Activated CD8-positive, alpha-beta memory T cell treated with anti-CD3 and anti-CD28 coated beads, Interleukin-2, amount 10 ng/mL, durations not matched to agents 7 days and 5 days (primary cell): ENCODE measurements around the gene MYO18A. TPM values are rescaled to one million over a fixed set of nuclear protein-coding genes. Genes with fewer than 3 reads are reported as not detected.
"Not testable (repeated sequence)": the region's sequence is repeated elsewhere in the genome, so short reads cannot be mapped to it uniquely, and the experiment has no call there.

Source experiments
- ATAC-seq: fragments of 150-1000 bp; cut with Tn5 transposase; one replicate; pipeline ENCODE4 v1.10.0; 2021; ENCODE audit warnings: moderate library complexity
- CTCF ChIA-PET: fragments of 350-600 bp; sonication (Branson Sonifier 250); formaldehyde crosslinking; loops from one replicate; lab custom pipeline; 2021; ENCODE audit warnings: antibody characterized with exemption; lab: Charles Lee
- DNase-seq: peaks from one replicate; pipeline ENCODE4 v3.0.0-alpha.2; 2020
- H3K27ac Mint-ChIP-seq: one replicate; pipeline ENCODE4 v1.8.0; 2021; ENCODE audit warnings: mild to moderate bottlenecking, mixed read lengths
- H3K27me3 Mint-ChIP-seq: one replicate; pipeline ENCODE4 v1.8.0; 2021; ENCODE audit warnings: mixed read lengths
- H3K36me3 Mint-ChIP-seq: one replicate; pipeline ENCODE4 v1.8.0; 2021; ENCODE audit warnings: mild to moderate bottlenecking, mixed read lengths
- H3K4me1 Mint-ChIP-seq: one replicate; pipeline ENCODE4 v1.8.0; 2021; ENCODE audit warnings: mixed read lengths
- H3K4me3 Mint-ChIP-seq: one replicate; pipeline ENCODE4 v1.8.0; 2021; ENCODE audit warnings: mild to moderate bottlenecking, moderate library complexity, mixed read lengths
- H3K9me3 Mint-ChIP-seq: one replicate; pipeline ENCODE4 v1.8.0; 2022; ENCODE audit warnings: low read depth, mixed read lengths
- total RNA-seq, 2 experiments: library from RNA; stranded (reverse); gene quantifications; one replicate each; pipeline ENCODE4 v1.2.3, GENCODE V29; 2021

The MYO18A gene
- total RNA-seq, 2 experiments from 2014 or later, result 67.7 to 85.8 TPM

GRCh38 chr17:29093090-29093871 lies 86.9 kb downstream of the MYO18A start:
- Mint-ChIP-seq H3K27ac (no peak overlapping the region), H3K4me3 (no peak overlapping the region), H3K9me3 (no peaks in the 10 kb centered on the region), H3K36me3 (peaks cover 4% of the 10 kb centered on the region), H3K27me3 (no peaks in the 10 kb centered on the region), H3K4me1 (no peaks in the 10 kb centered on the region)
- CTCF ChIA-PET, result interaction anchor here (1.3 to 1.5 kb wide), 4 partner anchors 23 to 157 kb away, joined by 3 to 4 read pairs (median 4); no protein-coding TSS in a partner anchor
- ATAC-seq, result no peak
- no peak for DNase-seq

GRCh38 chr17:29091606-29092289 lies 88.5 kb downstream of the MYO18A start:
- Mint-ChIP-seq H3K4me3 (no peak overlapping the region), H3K27ac (no peak overlapping the region), H3K9me3 (no peaks in the 10 kb centered on the region), H3K4me1 (no peaks in the 10 kb centered on the region), H3K36me3 (peaks cover 5% of the 10 kb centered on the region), H3K27me3 (no peaks in the 10 kb centered on the region)
- CTCF ChIA-PET, result interaction anchor here (1.3 to 1.5 kb wide), 3 partner anchors 9 to 159 kb away, joined by 3 to 4 read pairs (median 4); no protein-coding TSS in a partner anchor
- ATAC-seq (no peak), DNase-seq (no peak)

- ATAC-seq (no peak), DNase-seq (no peak)
- H3K9me3 Mint-ChIP-seq, result no peaks in the 10 kb centered on the region
- no peaks in the 10 kb centered on the region for H3K27me3 Mint-ChIP-seq
- no peak overlapping the region for H3K27ac Mint-ChIP-seq
- no peaks in the 10 kb centered on the region for H3K4me1 Mint-ChIP-seq
- CTCF ChIA-PET, result interaction anchor here (0.5 to 2.0 kb wide), 4 partner anchors 10 to 137 kb away, joined by 3 to 6 read pairs (median 4); no protein-coding TSS in a partner anchor
- peaks cover 7% of the 10 kb centered on the region for H3K36me3 Mint-ChIP-seq
- H3K4me3 Mint-ChIP-seq, result no peak overlapping the region
These were observed 89.2 kb downstream of the MYO18A start for GRCh38 chr17:29090750-29091605.

- no peak overlapping the region for H3K4me3 Mint-ChIP-seq
- H3K9me3 Mint-ChIP-seq, result no peaks in the 10 kb centered on the region
- ATAC-seq, result no peak
- CTCF ChIA-PET, result interaction anchor here (0.6 to 2.0 kb wide), 4 partner anchors 96 to 168 kb away, joined by 3 to 6 read pairs (median 4); no protein-coding TSS in a partner anchor
- H3K4me1 Mint-ChIP-seq, result no peaks in the 10 kb centered on the region
- no peak overlapping the region for H3K27ac Mint-ChIP-seq
- DNase-seq, result no peak
- no peaks in the 10 kb centered on the region for H3K27me3 Mint-ChIP-seq
- peaks cover 8% of the 10 kb centered on the region for H3K36me3 Mint-ChIP-seq
These were observed 90.1 kb downstream of the MYO18A start for GRCh38 chr17:29090108-29090507.

GRCh38 chr17:29089601-29090044 lies 90.6 kb downstream of the MYO18A start:
- no peaks in the 10 kb centered on the region for H3K4me1 Mint-ChIP-seq
- ATAC-seq (no peak), DNase-seq (no peak)
- CTCF ChIA-PET, result interaction anchor here (0.6 to 2.0 kb wide), 4 partner anchors 96 to 169 kb away, joined by 3 to 6 read pairs (median 4); no protein-coding TSS in a partner anchor
- H3K36me3 Mint-ChIP-seq, result peaks cover 8% of the 10 kb centered on the region
- no peaks in the 10 kb centered on the region for H3K9me3 Mint-ChIP-seq
- no peaks in the 10 kb centered on the region for H3K27me3 Mint-ChIP-seq
- H3K27ac Mint-ChIP-seq, result no peak overlapping the region
- H3K4me3 Mint-ChIP-seq, result no peak overlapping the region

GRCh38 chr17:29088782-29089181 lies 91.4 kb downstream of the MYO18A start:
- H3K27ac Mint-ChIP-seq, H3K27me3 Mint-ChIP-seq, H3K9me3 Mint-ChIP-seq, ATAC-seq, DNase-seq, H3K4me1 Mint-ChIP-seq, H3K36me3 Mint-ChIP-seq, CTCF ChIA-PET, H3K4me3 Mint-ChIP-seq: not testable (repeated sequence)

GRCh38 chr17:29086628-29087332 lies 93.4 kb downstream of the MYO18A start:
- no peak overlapping the region for H3K4me3 Mint-ChIP-seq
- peaks cover 8% of the 10 kb centered on the region for H3K36me3 Mint-ChIP-seq
- no peak overlapping the region for H3K27ac Mint-ChIP-seq
- no peaks in the 10 kb centered on the region for H3K4me1 Mint-ChIP-seq
- ATAC-seq, result no peak
- CTCF ChIA-PET, result no interaction called here
- no peaks in the 10 kb centered on the region for H3K9me3 Mint-ChIP-seq
- no peak for DNase-seq
- H3K27me3 Mint-ChIP-seq, result no peaks in the 10 kb centered on the region

GRCh38 chr17:29085223-29085622 lies 95.0 kb downstream of the MYO18A start:
- H3K27ac Mint-ChIP-seq, result no peak overlapping the region
- H3K4me3 Mint-ChIP-seq, result no peak overlapping the region
- no peak for DNase-seq
- H3K9me3 Mint-ChIP-seq, result no peaks in the 10 kb centered on the region
- H3K27me3 Mint-ChIP-seq, result no peaks in the 10 kb centered on the region
- no peak for ATAC-seq
- no peaks in the 10 kb centered on the region for H3K4me1 Mint-ChIP-seq
- CTCF ChIA-PET, result no interaction called here
- H3K36me3 Mint-ChIP-seq, result peaks cover 11% of the 10 kb centered on the region

GRCh38 chr17:29084541-29085146 lies 95.6 kb downstream of the MYO18A start:
- H3K4me1 Mint-ChIP-seq, result no peaks in the 10 kb centered on the region
- DNase-seq (no peak), ATAC-seq (no peak)
- H3K27ac Mint-ChIP-seq, result no peak overlapping the region
- CTCF ChIA-PET, result no interaction called here
- H3K36me3 Mint-ChIP-seq, result peaks cover 11% of the 10 kb centered on the region
- H3K4me3 Mint-ChIP-seq, result no peak overlapping the region
- no peaks in the 10 kb centered on the region for H3K9me3 Mint-ChIP-seq
- H3K27me3 Mint-ChIP-seq, result no peaks in the 10 kb centered on the region

GRCh38 chr17:29080965-29081364 lies 99.2 kb downstream of the MYO18A start:
- CTCF ChIA-PET, result interaction anchor here (1.1 kb wide), 1 partner anchor 43 kb away, joined by 4 read pairs; no protein-coding TSS in a partner anchor

GRCh38 chr17:29080323-29080722 lies 99.9 kb downstream of the MYO18A start:
- no peaks in the 10 kb centered on the region for H3K27me3 Mint-ChIP-seq
- no peak for ATAC-seq
- H3K4me1 Mint-ChIP-seq, result no peaks in the 10 kb centered on the region
- H3K27ac Mint-ChIP-seq, result no peak overlapping the region
- CTCF ChIA-PET, result interaction anchor here (1.5 to 1.7 kb wide), 2 partner anchors 115 to 127 kb away, joined by 3 to 5 read pairs; no protein-coding TSS in a partner anchor
- no peak for DNase-seq
- peaks cover 3% of the 10 kb centered on the region for H3K36me3 Mint-ChIP-seq
- no peak overlapping the region for H3K4me3 Mint-ChIP-seq
- no peaks in the 10 kb centered on the region for H3K9me3 Mint-ChIP-seq

More at GRCh38 chr17:29080965-29081364, 99.2 kb downstream of the MYO18A start:
- H3K4me1 Mint-ChIP-seq, result no peaks in the 10 kb centered on the region
- H3K27me3 Mint-ChIP-seq, result no peaks in the 10 kb centered on the region
- H3K4me3 Mint-ChIP-seq, result no peak overlapping the region
- H3K36me3 Mint-ChIP-seq, result peaks cover 4% of the 10 kb centered on the region
- ATAC-seq (no peak), DNase-seq (no peak)
- no peaks in the 10 kb centered on the region for H3K9me3 Mint-ChIP-seq
- H3K27ac Mint-ChIP-seq, result no peak overlapping the region

GRCh38 chr17:29079887-29080286 lies 100.3 kb downstream of the MYO18A start:
- CTCF ChIA-PET, result interaction anchor here (1.4 to 1.7 kb wide), 3 partner anchors 37 to 126 kb away, joined by 3 to 5 read pairs (median 3); no protein-coding TSS in a partner anchor
- Mint-ChIP-seq H3K27me3 (no peaks in the 10 kb centered on the region), H3K27ac (no peak overlapping the region), H3K4me1 (no peaks in the 10 kb centered on the region), H3K4me3 (no peak overlapping the region), H3K36me3 (peaks cover 3% of the 10 kb centered on the region), H3K9me3 (no peaks in the 10 kb centered on the region)
- no peak for DNase-seq
- no peak for ATAC-seq
